ENCODE data around the gene ACHE.
"Not testable (repeated sequence)": the region's sequence is repeated elsewhere in the genome, so short reads cannot be mapped to it uniquely, and the experiment has no call there.

Gene ACHE

GRCh38 chr7:100895701-100895955 lies at the start of gene ACHE:
Gene ACHE (minus strand): TSS chr7:100895888. CDS start chr7:100894232, 1,656 bp downstream.
- no peak for DNase-seq (ENCODE audit: low read depth in 1 of 2, low spot score in 1 of 2)

GRCh38 chr7:100944138-100944537 lies 48.5 kb upstream of the ACHE start:
- no peak for DNase-seq (ENCODE audit: low read depth in 1 of 2, low spot score in 1 of 2)

- DNase-seq (ENCODE audit: low read depth in 1 of 2, low spot score in 1 of 2) = no peak
These were observed 48.0 kb upstream of the ACHE start for GRCh38 chr7:100943693-100944092.

- DNase-seq (ENCODE audit: low read depth in 1 of 2, low spot score in 1 of 2) = no peak
These were observed 46.5 kb upstream of the ACHE start for GRCh38 chr7:100942045-100942774.

GRCh38 chr7:100936167-100936566 lies 40.5 kb upstream of the ACHE start:
- not testable (repeated sequence) for DNase-seq (ENCODE audit: low read depth in 1 of 2, low spot score in 1 of 2)

GRCh38 chr7:100935381-100935780 lies 39.7 kb upstream of the ACHE start:
- not testable (repeated sequence) for DNase-seq (ENCODE audit: low read depth in 1 of 2, low spot score in 1 of 2)

GRCh38 chr7:100933734-100934133 lies 38.0 kb upstream of the ACHE start:
- no peak for DNase-seq (ENCODE audit: low read depth in 1 of 2, low spot score in 1 of 2)

GRCh38 chr7:100929808-100930174 lies 34.1 kb upstream of the ACHE start:
- no peak for DNase-seq (ENCODE audit: low read depth in 1 of 2, low spot score in 1 of 2)

GRCh38 chr7:100923616-100924015 lies 27.9 kb upstream of the ACHE start:
- DNase-seq (ENCODE audit: low read depth in 1 of 2, low spot score in 1 of 2) = not testable (repeated sequence)

- no peak for DNase-seq (ENCODE audit: low read depth in 1 of 2, low spot score in 1 of 2)
These were observed 25.4 kb upstream of the ACHE start for GRCh38 chr7:100921039-100921438.

GRCh38 chr7:100919779-100920437 lies 24.2 kb upstream of the ACHE start:
- DNase-seq (ENCODE audit: low read depth in 1 of 2, low spot score in 1 of 2) = not testable (repeated sequence)

- DNase-seq (ENCODE audit: low read depth in 1 of 2, low spot score in 1 of 2) = not testable (repeated sequence)
These were observed 23.6 kb upstream of the ACHE start for GRCh38 chr7:100919335-100919734.

GRCh38 chr7:100914879-100915447 lies 19.3 kb upstream of the ACHE start:
- no peak for DNase-seq (ENCODE audit: low read depth in 1 of 2, low spot score in 1 of 2)

GRCh38 chr7:100914208-100914878 lies 18.7 kb upstream of the ACHE start:
- no peak for DNase-seq (ENCODE audit: low read depth in 1 of 2, low spot score in 1 of 2)

- no peak for DNase-seq (ENCODE audit: low read depth in 1 of 2, low spot score in 1 of 2)
These were observed 15.8 kb upstream of the ACHE start for GRCh38 chr7:100911484-100911883.

- not testable (repeated sequence) for DNase-seq (ENCODE audit: low read depth in 1 of 2, low spot score in 1 of 2)
These were observed 14.8 kb upstream of the ACHE start for GRCh38 chr7:100910443-100910842.

- DNase-seq (ENCODE audit: low read depth in 1 of 2, low spot score in 1 of 2) = no peak
These were observed 12.8 kb upstream of the ACHE start for GRCh38 chr7:100908512-100908911.

GRCh38 chr7:100902638-100903037 lies 7.0 kb upstream of the ACHE start:
- no peak for DNase-seq (ENCODE audit: low read depth in 1 of 2, low spot score in 1 of 2)

- no peak for DNase-seq (ENCODE audit: low read depth in 1 of 2, low spot score in 1 of 2)
These were observed 6.2 kb upstream of the ACHE start for GRCh38 chr7:100901921-100902332.

- DNase-seq (ENCODE audit: low read depth in 1 of 2, low spot score in 1 of 2) = no peak
These were observed 5.3 kb upstream of the ACHE start for GRCh38 chr7:100900978-100901377.

- DNase-seq (ENCODE audit: low read depth in 1 of 2, low spot score in 1 of 2) = no peak
These were observed 3.7 kb upstream of the ACHE start for GRCh38 chr7:100899432-100899831.

Measured in activated T-helper 1 cell treated with anti-CD3 and anti-CD28 coated beads, Interleukin-2, amount 50 U/mL, for 16 hours (primary cell).